ENCODE data around the gene SETD3.

Gene SETD3

GRCh38 chr14:99441918-99442317 is 38.7 kb downstream of the SETD3 start:
- no peak overlapping the region for H3K4me3 Mint-ChIP-seq
- H3K27ac Mint-ChIP-seq = no peak overlapping the region
- DNase-seq (ENCODE audit: low spot score in 2 of 2) (no peak), ATAC-seq (ENCODE audit: low read depth) (no peak)
- H3K4me1 Mint-ChIP-seq = peaks cover 9% of the 10 kb centered on the region
- no peaks in the 10 kb centered on the region for H3K9me3 Mint-ChIP-seq
- H3K27me3 Mint-ChIP-seq = no peaks in the 10 kb centered on the region
- H3K36me3 Mint-ChIP-seq = peaks cover 44% of the 10 kb centered on the region

GRCh38 chr14:99441157-99441870 is 39.3 kb downstream of the SETD3 start:
- Mint-ChIP-seq H3K27ac (no peak overlapping the region), H3K27me3 (no peaks in the 10 kb centered on the region), H3K4me1 (peaks cover 9% of the 10 kb centered on the region), H3K9me3 (no peaks in the 10 kb centered on the region), H3K36me3 (peaks cover 41% of the 10 kb centered on the region), H3K4me3 (no peak overlapping the region)
- no peak for ATAC-seq (ENCODE audit: low read depth)
- no peak for DNase-seq (ENCODE audit: low spot score in 2 of 2)

GRCh38 chr14:99440278-99440677 is 40.4 kb downstream of the SETD3 start:
- no peaks in the 10 kb centered on the region for H3K27me3 Mint-ChIP-seq
- H3K9me3 Mint-ChIP-seq = no peaks in the 10 kb centered on the region
- H3K36me3 Mint-ChIP-seq = peaks cover 44% of the 10 kb centered on the region
- H3K27ac Mint-ChIP-seq = no peak overlapping the region
- DNase-seq (ENCODE audit: low spot score in 2 of 2) = no peak
- ATAC-seq (ENCODE audit: low read depth) = no peak
- H3K4me1 Mint-ChIP-seq = peaks cover 9% of the 10 kb centered on the region
- H3K4me3 Mint-ChIP-seq = no peak overlapping the region

- no peaks in the 10 kb centered on the region for H3K27me3 Mint-ChIP-seq
- H3K4me3 Mint-ChIP-seq = no peak overlapping the region
- H3K4me1 Mint-ChIP-seq = peaks cover 9% of the 10 kb centered on the region
- peaks cover 41% of the 10 kb centered on the region for H3K36me3 Mint-ChIP-seq
- DNase-seq (ENCODE audit: low spot score in 2 of 2) = no peak
- H3K27ac Mint-ChIP-seq = peak overlapping the region; percentile 68
- H3K9me3 Mint-ChIP-seq = no peaks in the 10 kb centered on the region
- ATAC-seq (ENCODE audit: low read depth) = no peak
Observed at GRCh38 chr14:99437706-99438105, 43.0 kb downstream of the SETD3 start.

- Mint-ChIP-seq H3K4me3 (no peak overlapping the region), H3K4me1 (peaks cover 9% of the 10 kb centered on the region), H3K36me3 (peaks cover 35% of the 10 kb centered on the region), H3K27me3 (no peaks in the 10 kb centered on the region), H3K27ac (peak overlapping the region; percentile 38), H3K9me3 (no peaks in the 10 kb centered on the region)
- DNase-seq (ENCODE audit: low spot score in 2 of 2) (no peak), ATAC-seq (ENCODE audit: low read depth) (no peak)
Observed at GRCh38 chr14:99436247-99437180, 44.1 kb downstream of the SETD3 start.

GRCh38 chr14:99435327-99435726 is 45.3 kb downstream of the SETD3 start:
- DNase-seq (ENCODE audit: low spot score in 2 of 2) = no peak
- Mint-ChIP-seq H3K36me3 (peaks cover 33% of the 10 kb centered on the region), H3K4me1 (peaks cover 18% of the 10 kb centered on the region), H3K9me3 (no peaks in the 10 kb centered on the region), H3K27me3 (no peaks in the 10 kb centered on the region), H3K27ac (peak overlapping the region; percentile 48), H3K4me3 (no peak overlapping the region)
- no peak for ATAC-seq (ENCODE audit: low read depth)

- ATAC-seq (ENCODE audit: low read depth) = no peak
- H3K36me3 Mint-ChIP-seq = peaks cover 43% of the 10 kb centered on the region
- peaks cover 18% of the 10 kb centered on the region for H3K4me1 Mint-ChIP-seq
- H3K9me3 Mint-ChIP-seq = peaks cover 5% of the 10 kb centered on the region
- no peak overlapping the region for H3K4me3 Mint-ChIP-seq
- DNase-seq (ENCODE audit: low spot score in 2 of 2) = no peak
- H3K27ac Mint-ChIP-seq = no peak overlapping the region
- H3K27me3 Mint-ChIP-seq = no peaks in the 10 kb centered on the region
Observed at GRCh38 chr14:99432485-99432884, 48.2 kb downstream of the SETD3 start.

GRCh38 chr14:99431986-99432385 is 48.7 kb downstream of the SETD3 start:
- Mint-ChIP-seq H3K9me3 (peaks cover 5% of the 10 kb centered on the region), H3K36me3 (peaks cover 39% of the 10 kb centered on the region), H3K27ac (no peak overlapping the region)

GRCh38 chr14:99430491-99430890 is 50.2 kb downstream of the SETD3 start:
- DNase-seq (ENCODE audit: low spot score in 2 of 2) (peak; percentile 7 to 22), ATAC-seq (ENCODE audit: low read depth) (peak; percentile 96)
- H3K4me3 Mint-ChIP-seq = no peak overlapping the region
- peaks cover 19% of the 10 kb centered on the region for H3K4me1 Mint-ChIP-seq
- peaks cover 5% of the 10 kb centered on the region for H3K9me3 Mint-ChIP-seq
- H3K27me3 Mint-ChIP-seq = no peaks in the 10 kb centered on the region
- no peak overlapping the region for H3K27ac Mint-ChIP-seq
- H3K36me3 Mint-ChIP-seq = peaks cover 32% of the 10 kb centered on the region

More at GRCh38 chr14:99431986-99432385, 48.7 kb downstream of the SETD3 start:
- no peak for DNase-seq (ENCODE audit: low spot score in 2 of 2)
- Mint-ChIP-seq H3K4me1 (peaks cover 15% of the 10 kb centered on the region), H3K4me3 (no peak overlapping the region), H3K27me3 (no peaks in the 10 kb centered on the region)
- no peak for ATAC-seq (ENCODE audit: low read depth)

GRCh38 chr14:99427632-99428300 is 52.9 kb downstream of the SETD3 start:
- Mint-ChIP-seq H3K9me3 (peaks cover 5% of the 10 kb centered on the region), H3K4me3 (no peak overlapping the region), H3K27ac (no peak overlapping the region), H3K36me3 (peaks cover 25% of the 10 kb centered on the region), H3K4me1 (peaks cover 28% of the 10 kb centered on the region), H3K27me3 (no peaks in the 10 kb centered on the region)
- ATAC-seq (ENCODE audit: low read depth) (no peak), DNase-seq (ENCODE audit: low spot score in 2 of 2) (no peak)

- ATAC-seq (ENCODE audit: low read depth) (no peak), DNase-seq (ENCODE audit: low spot score in 2 of 2) (no peak)
- Mint-ChIP-seq H3K27ac (no peak overlapping the region), H3K36me3 (peaks cover 25% of the 10 kb centered on the region), H3K27me3 (no peaks in the 10 kb centered on the region), H3K9me3 (peaks cover 5% of the 10 kb centered on the region), H3K4me3 (no peak overlapping the region), H3K4me1 (peaks cover 28% of the 10 kb centered on the region)
Observed at GRCh38 chr14:99426813-99427346, 53.8 kb downstream of the SETD3 start.

GRCh38 chr14:99426265-99426664 is 54.4 kb downstream of the SETD3 start:
- Mint-ChIP-seq H3K4me1 (peaks cover 28% of the 10 kb centered on the region), H3K27ac (peak overlapping the region; percentile 90), H3K27me3 (no peaks in the 10 kb centered on the region), H3K36me3 (peaks cover 25% of the 10 kb centered on the region), H3K9me3 (peaks cover 5% of the 10 kb centered on the region), H3K4me3 (no peak overlapping the region)
- no peak for DNase-seq (ENCODE audit: low spot score in 2 of 2)
- ATAC-seq (ENCODE audit: low read depth) = no peak

GRCh38 chr14:99425272-99425681 is 55.4 kb downstream of the SETD3 start:
- peak overlapping the region; percentile 90 for H3K27ac Mint-ChIP-seq
- H3K9me3 Mint-ChIP-seq = peaks cover 5% of the 10 kb centered on the region
- H3K36me3 Mint-ChIP-seq = peaks cover 26% of the 10 kb centered on the region
- H3K4me3 Mint-ChIP-seq = no peak overlapping the region
- DNase-seq (ENCODE audit: low spot score in 2 of 2) (no peak), ATAC-seq (ENCODE audit: low read depth) (no peak)
- H3K4me1 Mint-ChIP-seq = peaks cover 18% of the 10 kb centered on the region
- no peaks in the 10 kb centered on the region for H3K27me3 Mint-ChIP-seq
